SJSA1 (cell line): ENCODE results near the gene TC2N. TPM values are rescaled to one million over a fixed set of nuclear protein-coding genes. Genes with fewer than 3 reads are reported as not detected.
"Not testable (repeated sequence)": the region's sequence is repeated elsewhere in the genome, so short reads cannot be mapped to it uniquely, and the experiment has no call there.

Source experiments
- DNase-seq, 2 experiments: peaks; one replicate each; pipeline ENCODE4 v3.0.0-alpha.2; 2015 to 2020; ENCODE audit warnings: low spot score in 2 of 2, low read depth in 1 of 2
- H3K27ac ChIP-seq: fragments of 250-450 bp; sonication (Bioruptor Pico); 2 replicates; pipeline ENCODE4 v1.5.1; 2020; ENCODE audit warnings: mild to moderate bottlenecking, moderate library complexity
- H3K27me3 ChIP-seq: fragments of 250-450 bp; sonication (Bioruptor Pico); replicated peaks from 2 replicates; pipeline ENCODE4 v1.5.1; 2020; ENCODE audit warnings: mild to moderate bottlenecking, moderate library complexity
- H3K36me3 ChIP-seq: fragments of 250-450 bp; sonication (Bioruptor Pico); 2 replicates; pipeline ENCODE4 v1.5.1; 2020; ENCODE audit warnings: mild to moderate bottlenecking
- H3K4me1 ChIP-seq: fragments of 250-450 bp; sonication (Bioruptor Pico); replicated peaks from 2 replicates; pipeline ENCODE4 v1.6.1; 2021; ENCODE audit warnings: mild to moderate bottlenecking
- H3K4me3 ChIP-seq: fragments of 250-450 bp; sonication (Bioruptor Pico); 2 replicates; pipeline ENCODE4 v1.5.1; 2020; ENCODE audit warnings: mild to moderate bottlenecking
- H3K9me3 ChIP-seq: fragments of 250-450 bp; sonication (Bioruptor Pico); replicated peaks from 2 replicates; pipeline ENCODE4 v1.5.1; 2020; ENCODE audit warnings: mild to moderate bottlenecking
- total RNA-seq: library from RNA; depleted of rRNA; stranded (reverse); fragments of >200 nt; shearing (Covaris generic); gene quantifications from 2 replicates; pipeline ENCODE4 v1.2.3, GENCODE V29; 2014; rRNA removed

The TC2N gene
- 0.05 TPM in 1 of 2 replicates, not detected in the other for total RNA-seq

DNA sequence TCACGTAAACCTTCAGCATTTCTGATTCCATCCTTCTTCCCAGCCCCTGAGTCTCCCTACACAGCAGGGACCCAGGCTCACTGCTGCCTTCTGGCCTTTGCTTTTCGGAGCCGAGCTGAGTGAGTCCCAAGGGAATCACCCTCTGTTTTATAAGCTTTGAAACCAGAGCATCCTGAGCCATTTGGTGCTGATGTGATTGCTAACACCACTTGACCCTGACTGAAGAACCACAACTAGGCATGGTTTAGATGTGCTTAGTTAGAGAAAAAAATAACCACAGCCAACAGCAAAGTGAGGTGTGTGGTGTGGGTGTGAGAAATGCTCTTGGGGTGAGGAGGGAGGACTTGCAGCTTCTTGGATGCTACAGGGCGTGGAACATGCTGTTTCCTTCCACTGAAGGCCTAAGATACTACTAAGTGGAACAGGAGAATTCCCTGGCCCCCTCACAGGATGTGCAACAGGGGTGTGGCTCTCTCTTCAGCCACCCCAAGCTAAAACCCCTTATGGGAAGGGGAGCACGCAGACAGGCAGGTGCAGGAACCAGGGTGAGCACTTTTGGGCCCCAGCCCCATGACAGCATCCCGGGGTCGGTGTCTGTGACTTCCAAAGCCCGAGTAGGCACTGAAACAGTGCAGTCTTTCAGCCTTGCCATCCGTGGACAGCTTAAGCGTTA, at the start of gene TC2N:
Gene TC2N, minus strand, starts transcription at position 221 of the 673 bp plus-strand sequence. CDS start 53,767 bp downstream, outside the sequence.
- Histone ChIP-seq H3K27me3 (no peaks in the 10 kb centered on the region), H3K27ac (no peak within 1 kb of the TSS), H3K9me3 (no peaks in the 10 kb centered on the region), H3K36me3 (no peaks in the 10 kb centered on the region), H3K4me1 (no peaks in the 10 kb centered on the region), H3K4me3 (no peak within 1 kb of the TSS)
- DNase-seq, result no peak

DNA sequence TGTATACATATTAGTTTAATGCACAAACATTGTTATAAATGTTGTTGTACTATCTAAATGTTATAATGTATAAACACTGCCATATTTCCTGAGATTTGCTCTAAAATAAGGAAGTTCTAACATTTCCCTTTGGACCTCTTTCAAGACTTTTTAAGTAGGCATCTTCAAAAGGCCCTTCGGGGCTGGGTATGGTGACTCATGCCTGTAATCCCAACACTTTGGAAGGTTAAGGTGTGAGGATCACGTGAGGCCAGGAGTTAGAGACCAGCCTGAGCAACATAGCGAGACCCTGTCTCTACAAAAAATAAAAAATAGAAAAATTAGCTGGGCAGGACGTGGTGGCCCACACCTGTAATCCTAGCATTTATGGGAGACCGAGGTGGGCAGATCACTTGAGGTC, 44.7 kb upstream of the TC2N start:
- H3K9me3 ChIP-seq, result no peaks in the 10 kb centered on the region
- H3K27me3 ChIP-seq, result no peaks in the 10 kb centered on the region
- no peaks in the 10 kb centered on the region for H3K4me1 ChIP-seq
- H3K36me3 ChIP-seq, result no peaks in the 10 kb centered on the region
- no peak overlapping the region for H3K27ac ChIP-seq
- no peak for DNase-seq
- H3K4me3 ChIP-seq, result no peak overlapping the region

DNA sequence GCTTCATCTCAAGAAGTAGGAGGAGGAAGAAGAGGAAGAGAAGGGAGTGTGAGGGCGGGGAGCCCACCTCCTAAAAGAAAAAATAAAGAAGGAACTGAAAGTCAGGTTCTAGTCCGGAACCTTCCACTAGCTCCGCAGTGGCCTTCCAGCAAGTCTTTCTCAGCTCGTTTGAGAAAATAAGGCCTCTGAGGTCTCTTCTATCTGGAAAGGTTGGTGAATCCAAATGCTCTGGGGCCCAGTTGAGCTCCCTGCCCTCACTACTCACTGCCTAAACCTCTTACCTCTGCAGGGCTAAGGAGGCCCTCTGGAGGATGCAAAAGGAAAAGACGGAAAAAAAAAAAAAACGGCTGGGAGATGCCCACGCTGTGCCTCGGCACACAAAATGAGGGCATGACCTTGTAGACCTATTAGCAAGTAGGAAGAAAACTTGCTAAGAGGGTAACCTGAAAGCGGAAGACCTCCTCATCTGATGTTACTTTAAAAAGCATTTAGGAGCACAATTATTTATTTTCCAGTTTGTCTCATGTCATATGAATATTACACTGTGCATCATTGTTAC, 44.2 kb upstream of the TC2N start:
- Histone ChIP-seq H3K27ac (no peak overlapping the region), H3K4me1 (no peaks in the 10 kb centered on the region), H3K4me3 (no peak overlapping the region), H3K9me3 (no peaks in the 10 kb centered on the region), H3K27me3 (no peaks in the 10 kb centered on the region), H3K36me3 (no peaks in the 10 kb centered on the region)
- peak in 1 of 2 experiments; percentile 7 for DNase-seq

DNA sequence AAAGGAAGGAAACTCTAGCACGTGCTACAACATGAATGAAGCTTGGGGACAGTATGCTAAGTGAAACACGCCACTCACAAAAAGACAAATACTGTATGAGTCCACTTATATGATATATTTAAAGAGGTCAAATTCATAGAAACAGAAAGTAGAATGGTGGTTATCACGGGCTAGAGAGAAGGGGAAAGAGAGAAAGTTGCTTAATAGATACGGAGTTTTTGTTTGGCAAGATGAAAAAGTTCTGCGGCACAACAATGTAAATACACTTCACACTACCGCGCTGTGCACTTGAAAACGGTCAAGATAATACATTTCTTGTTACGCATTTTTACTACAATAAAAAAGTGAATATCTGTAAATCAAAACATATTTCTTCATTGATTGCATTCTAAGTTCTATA, 42.9 kb upstream of the TC2N start:
- Histone ChIP-seq H3K27ac (no peak overlapping the region), H3K27me3 (no peaks in the 10 kb centered on the region), H3K4me1 (no peaks in the 10 kb centered on the region), H3K4me3 (no peak overlapping the region), H3K36me3 (no peaks in the 10 kb centered on the region), H3K9me3 (no peaks in the 10 kb centered on the region)
- no peak for DNase-seq

DNA sequence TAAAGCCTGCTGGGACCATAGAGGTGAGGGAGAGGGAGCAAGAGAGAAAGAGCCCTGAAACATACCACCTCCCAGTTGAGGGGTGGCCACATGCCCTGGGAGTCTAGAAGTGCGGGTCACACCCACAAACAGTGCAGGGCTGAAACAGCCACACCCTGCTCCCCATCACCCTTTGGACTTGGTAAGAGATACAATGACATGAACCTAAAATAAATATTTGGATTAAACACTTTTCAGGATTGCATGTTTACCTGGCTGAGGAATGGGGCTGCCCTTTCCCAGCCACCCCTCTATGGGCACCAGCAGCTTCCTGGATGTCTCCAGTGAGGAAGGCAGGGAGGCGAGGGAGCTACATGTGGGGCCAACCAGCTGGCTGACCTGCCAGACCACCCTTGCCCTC, 39.0 kb upstream of the TC2N start:
- Histone ChIP-seq H3K9me3 (no peaks in the 10 kb centered on the region), H3K27me3 (no peaks in the 10 kb centered on the region), H3K36me3 (no peaks in the 10 kb centered on the region), H3K4me3 (no peak overlapping the region), H3K27ac (no peak overlapping the region), H3K4me1 (no peaks in the 10 kb centered on the region)
- DNase-seq, result no peak

DNA sequence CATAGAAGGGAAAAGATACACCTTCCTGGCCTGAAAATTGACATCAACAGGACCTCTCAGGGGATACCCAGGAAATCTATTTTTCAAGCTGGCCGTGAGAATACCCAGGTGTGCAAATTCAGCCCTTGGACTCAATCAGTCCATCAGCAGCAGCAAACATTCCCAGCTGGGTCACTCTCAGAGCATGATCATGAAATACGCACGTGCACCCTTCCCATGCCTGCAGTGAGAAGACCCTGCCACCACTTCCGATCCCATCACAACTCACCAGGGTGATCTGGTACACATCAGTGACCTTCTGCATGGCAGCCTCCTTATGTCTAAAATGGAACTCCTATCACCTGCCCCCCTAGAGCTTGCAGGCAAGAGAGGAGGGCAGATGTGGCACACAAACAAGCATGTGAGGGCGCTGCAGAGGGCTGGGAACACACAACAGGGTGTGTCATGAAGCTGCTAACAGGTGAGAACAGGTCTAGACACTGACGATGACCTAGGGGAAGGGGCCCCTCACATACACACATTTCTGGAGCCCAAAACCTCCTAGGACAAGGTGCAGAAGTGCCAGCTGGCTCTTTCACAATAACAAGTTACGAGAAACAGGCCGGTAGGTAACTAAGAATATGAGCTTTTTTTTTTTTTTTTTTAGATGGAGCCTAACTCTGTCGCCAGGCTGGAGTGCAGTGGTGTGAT, 37.8 kb upstream of the TC2N start:
- no peaks in the 10 kb centered on the region for H3K36me3 ChIP-seq
- DNase-seq, result no peak
- no peak overlapping the region for H3K4me3 ChIP-seq
- no peak overlapping the region for H3K27ac ChIP-seq
- H3K9me3 ChIP-seq, result no peaks in the 10 kb centered on the region
- no peaks in the 10 kb centered on the region for H3K27me3 ChIP-seq
- no peaks in the 10 kb centered on the region for H3K4me1 ChIP-seq

DNA sequence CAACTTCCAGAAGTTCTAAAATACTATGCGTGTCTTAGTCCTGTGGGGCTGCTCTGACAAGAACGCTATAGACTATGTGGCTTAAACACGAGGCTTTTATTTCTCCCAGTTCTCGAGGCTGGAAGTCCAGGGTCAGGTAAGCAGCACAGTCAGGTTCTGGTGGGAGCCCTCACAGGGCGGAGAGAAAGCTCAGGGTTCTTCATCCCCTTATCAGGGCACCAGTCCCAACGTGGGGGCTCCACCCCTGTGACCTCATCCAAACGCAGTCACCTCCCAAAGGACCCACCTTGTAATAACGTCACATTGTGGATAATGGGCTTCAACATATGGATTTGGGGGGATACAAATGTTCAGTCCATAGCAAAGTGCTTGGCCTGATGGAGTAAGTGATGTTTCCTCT, 37.1 kb upstream of the TC2N start:
- Histone ChIP-seq H3K27me3 (no peaks in the 10 kb centered on the region), H3K4me1 (no peaks in the 10 kb centered on the region), H3K9me3 (no peaks in the 10 kb centered on the region), H3K27ac (no peak overlapping the region), H3K36me3 (no peaks in the 10 kb centered on the region), H3K4me3 (no peak overlapping the region)
- no peak for DNase-seq

DNA sequence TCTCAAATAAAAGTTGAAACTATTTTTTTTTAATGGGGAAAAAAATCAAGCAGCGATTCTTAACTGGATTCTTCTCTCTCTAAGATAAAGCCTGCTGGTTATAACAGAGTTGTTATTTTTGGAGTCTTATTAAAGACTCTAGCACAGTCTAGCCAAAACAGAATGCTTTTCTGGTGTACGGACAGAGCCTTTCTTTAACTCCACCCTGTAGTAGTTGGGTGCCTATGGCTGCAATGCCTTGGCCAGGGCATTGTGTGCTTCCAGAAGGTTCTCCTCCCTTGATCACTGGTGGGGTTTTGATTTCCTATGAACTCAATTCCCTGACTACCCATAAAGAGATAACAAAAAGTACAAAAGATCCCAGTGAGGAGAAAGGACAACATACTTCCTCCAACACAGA, 35.7 kb upstream of the TC2N start:
- Histone ChIP-seq H3K36me3 (no peaks in the 10 kb centered on the region), H3K27me3 (no peaks in the 10 kb centered on the region), H3K9me3 (no peaks in the 10 kb centered on the region), H3K4me3 (no peak overlapping the region), H3K4me1 (no peaks in the 10 kb centered on the region), H3K27ac (no peak overlapping the region)
- DNase-seq, result no peak

DNA sequence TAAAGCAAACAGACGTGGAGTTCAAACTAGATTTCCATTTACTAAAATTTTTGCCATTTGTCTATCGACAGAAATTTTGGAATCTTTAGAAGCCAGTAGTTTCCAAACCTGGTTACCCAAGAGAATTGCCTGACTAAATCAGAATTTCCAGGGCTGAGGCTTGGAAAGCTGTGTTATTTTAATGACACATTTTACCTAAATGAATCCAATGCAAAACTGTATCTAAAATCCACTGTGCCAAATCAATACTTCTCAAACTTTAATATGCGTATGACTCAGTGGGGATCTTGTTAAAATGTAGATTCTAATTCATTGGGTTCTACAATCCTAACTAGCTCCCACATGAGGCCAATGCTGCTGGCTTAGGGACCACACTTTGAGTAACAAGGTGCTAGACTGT, 35.0 kb upstream of the TC2N start:
- Histone ChIP-seq H3K27ac (no peak overlapping the region), H3K9me3 (no peaks in the 10 kb centered on the region), H3K27me3 (no peaks in the 10 kb centered on the region), H3K4me3 (no peak overlapping the region), H3K36me3 (no peaks in the 10 kb centered on the region), H3K4me1 (no peaks in the 10 kb centered on the region)
- DNase-seq, result no peak

DNA sequence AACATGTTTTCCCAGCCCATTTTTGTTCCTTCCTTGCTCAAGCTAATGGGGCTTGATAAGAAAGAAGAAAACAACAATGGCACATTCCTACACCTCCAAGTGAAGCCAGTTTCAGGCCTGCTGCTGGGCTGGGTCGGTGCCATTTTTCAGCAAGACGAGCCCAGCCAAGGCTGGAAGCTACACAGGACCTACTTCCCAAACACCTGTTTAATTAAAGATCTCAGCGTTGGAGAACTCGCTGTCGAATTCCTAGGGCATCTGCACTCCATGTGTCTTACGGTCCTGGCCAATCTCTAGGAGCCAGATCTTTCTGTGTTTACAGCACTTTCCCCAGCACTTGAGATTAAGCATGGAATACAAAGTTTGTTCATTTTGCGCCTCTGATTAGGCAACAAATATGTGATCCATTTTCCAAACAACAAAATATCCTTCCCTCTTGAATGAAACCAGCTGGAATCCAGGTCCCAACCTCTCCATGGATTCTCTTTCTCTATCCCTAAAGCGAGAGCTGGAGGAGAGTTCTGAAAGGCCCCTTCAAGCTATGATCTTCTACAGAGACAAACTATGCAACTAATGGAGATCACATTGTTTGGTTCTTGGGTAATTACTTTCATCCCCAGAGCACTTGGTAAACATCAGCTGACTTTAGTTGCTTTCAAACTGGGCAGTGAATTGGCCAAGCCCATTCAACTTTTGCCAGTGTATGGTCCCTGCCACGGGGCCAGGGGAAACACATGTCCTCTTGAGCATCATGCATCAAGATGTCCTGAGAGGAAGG, 34.3 kb upstream of the TC2N start:
- H3K27me3 ChIP-seq, result no peaks in the 10 kb centered on the region
- H3K27ac ChIP-seq, result no peak overlapping the region
- H3K4me3 ChIP-seq, result no peak overlapping the region
- no peaks in the 10 kb centered on the region for H3K9me3 ChIP-seq
- H3K36me3 ChIP-seq, result no peaks in the 10 kb centered on the region
- no peaks in the 10 kb centered on the region for H3K4me1 ChIP-seq
- no peak for DNase-seq

DNA sequence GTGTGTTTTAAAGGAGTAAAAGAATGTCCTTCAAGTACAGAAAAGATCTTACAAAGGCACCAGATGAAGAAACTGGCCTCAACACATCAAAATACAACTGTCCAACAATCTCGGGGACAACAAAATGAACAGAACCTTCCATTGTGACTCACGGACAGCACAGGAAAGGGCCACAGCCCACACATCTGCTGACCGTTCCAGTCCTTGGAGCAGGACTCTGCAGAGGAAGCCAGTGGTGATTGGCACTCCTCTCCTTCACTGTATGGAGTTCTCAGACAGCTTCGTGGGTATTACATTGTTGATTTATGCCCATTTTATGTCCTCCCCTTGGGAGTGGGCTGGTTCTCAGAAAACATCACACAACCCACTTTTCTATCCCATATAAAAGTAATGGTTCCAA, 32.5 kb upstream of the TC2N start:
- Histone ChIP-seq H3K36me3 (no peaks in the 10 kb centered on the region), H3K27me3 (no peaks in the 10 kb centered on the region), H3K27ac (no peak overlapping the region), H3K4me3 (no peak overlapping the region), H3K4me1 (no peaks in the 10 kb centered on the region), H3K9me3 (no peaks in the 10 kb centered on the region)
- DNase-seq, result no peak

DNA sequence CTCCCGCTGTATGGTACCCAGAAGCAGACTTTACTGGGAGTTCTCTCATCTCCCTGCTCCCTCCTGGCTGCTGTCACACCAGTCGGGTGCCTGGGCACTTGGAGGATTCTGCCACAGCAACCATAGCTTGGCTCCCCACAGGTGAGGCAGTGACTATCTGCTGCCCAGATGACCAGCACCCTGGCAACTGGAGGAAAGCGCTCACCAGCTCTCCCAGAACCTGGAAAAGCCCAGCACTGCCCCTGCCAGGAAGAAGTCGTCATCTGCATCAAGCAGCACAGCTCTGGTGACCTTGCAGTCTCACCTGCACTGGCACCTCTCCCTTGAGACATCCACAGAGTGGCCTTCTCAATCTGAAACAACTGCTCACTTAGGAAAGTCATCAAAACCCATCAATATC, 31.9 kb upstream of the TC2N start:
- H3K4me1 ChIP-seq, result no peaks in the 10 kb centered on the region
- no peak overlapping the region for H3K27ac ChIP-seq
- no peak for DNase-seq
- no peaks in the 10 kb centered on the region for H3K36me3 ChIP-seq
- H3K9me3 ChIP-seq, result no peaks in the 10 kb centered on the region
- no peak overlapping the region for H3K4me3 ChIP-seq
- H3K27me3 ChIP-seq, result no peaks in the 10 kb centered on the region

DNA sequence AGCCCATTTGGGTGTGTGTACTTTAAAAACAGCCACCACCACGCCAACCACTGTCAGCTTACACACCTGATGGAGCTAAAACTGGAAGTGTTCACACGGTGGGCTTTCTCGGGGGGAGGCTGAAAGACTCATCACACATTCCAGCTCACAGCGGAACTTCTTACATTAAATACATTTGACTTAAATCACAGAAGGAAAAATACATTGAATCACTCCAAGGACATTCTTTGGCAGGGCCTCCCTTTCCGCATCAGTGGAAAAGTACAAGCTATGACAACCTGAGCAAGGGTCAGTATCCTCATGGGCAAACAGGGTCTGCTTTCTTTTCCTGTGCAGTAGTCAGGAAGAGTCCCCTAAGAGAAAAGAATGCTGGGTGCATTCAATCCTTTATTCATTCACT, 31.0 kb upstream of the TC2N start:
- Histone ChIP-seq H3K4me1 (no peaks in the 10 kb centered on the region), H3K9me3 (no peaks in the 10 kb centered on the region), H3K4me3 (no peak overlapping the region), H3K27me3 (no peaks in the 10 kb centered on the region), H3K27ac (no peak overlapping the region), H3K36me3 (no peaks in the 10 kb centered on the region)
- DNase-seq, result no peak

DNA sequence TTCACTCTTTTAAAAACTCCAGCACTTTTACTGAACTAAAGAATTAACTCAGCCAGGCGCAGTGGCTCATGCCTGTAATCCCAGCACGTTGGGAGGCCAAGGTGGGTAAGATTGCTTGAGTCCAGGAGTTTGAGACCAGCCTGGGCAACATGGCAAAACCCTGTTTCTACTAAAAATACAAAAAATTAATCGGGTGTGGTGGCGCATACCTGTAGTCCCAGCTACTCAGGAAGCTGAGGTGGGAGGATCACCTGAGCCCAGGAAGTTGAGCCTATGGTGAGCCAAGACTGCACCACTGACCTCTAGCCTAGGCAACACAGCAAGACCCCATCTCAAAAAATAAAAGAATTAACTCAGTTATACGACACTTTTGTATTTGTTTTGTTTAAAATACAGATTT, 30.4 kb upstream of the TC2N start:
- not testable (repeated sequence) for H3K36me3 ChIP-seq, H3K27ac ChIP-seq, H3K4me1 ChIP-seq, H3K9me3 ChIP-seq, H3K27me3 ChIP-seq, DNase-seq, H3K4me3 ChIP-seq
